HG02938 (cell line): ENCODE measurements around the gene FGD5.

ENCODE experiments used
- ATAC-seq: cut with Tn5 transposase; IDR thresholded peaks from one replicate; pipeline ENCODE4 v1.9.1; 2021; ENCODE audit warnings: mild to moderate bottlenecking, moderate library complexity; ENCODE audit not compliant: unreplicated experiment

Gene FGD5

DNA sequence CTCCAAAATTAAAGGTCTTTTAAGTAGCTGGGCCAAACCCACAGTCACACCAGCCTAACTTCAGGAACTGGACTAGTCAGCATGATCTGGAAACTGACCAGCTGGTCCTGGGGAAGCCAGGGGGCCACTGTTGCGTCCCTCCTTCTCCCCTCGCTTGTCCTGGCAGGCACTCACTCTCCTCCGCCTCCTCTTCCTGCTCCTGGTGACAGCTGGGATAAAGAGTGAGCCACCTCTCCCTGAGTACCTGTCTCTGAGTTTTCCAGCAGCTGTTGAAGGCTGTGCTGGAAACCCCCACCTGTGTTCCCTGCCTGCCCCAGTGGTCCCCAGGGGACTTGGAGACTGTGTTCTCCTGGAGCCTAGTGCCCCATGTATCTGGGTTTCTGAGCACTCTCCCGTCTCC lies 56.0 kb downstream of the FGD5 start:
- no peak for ATAC-seq

DNA sequence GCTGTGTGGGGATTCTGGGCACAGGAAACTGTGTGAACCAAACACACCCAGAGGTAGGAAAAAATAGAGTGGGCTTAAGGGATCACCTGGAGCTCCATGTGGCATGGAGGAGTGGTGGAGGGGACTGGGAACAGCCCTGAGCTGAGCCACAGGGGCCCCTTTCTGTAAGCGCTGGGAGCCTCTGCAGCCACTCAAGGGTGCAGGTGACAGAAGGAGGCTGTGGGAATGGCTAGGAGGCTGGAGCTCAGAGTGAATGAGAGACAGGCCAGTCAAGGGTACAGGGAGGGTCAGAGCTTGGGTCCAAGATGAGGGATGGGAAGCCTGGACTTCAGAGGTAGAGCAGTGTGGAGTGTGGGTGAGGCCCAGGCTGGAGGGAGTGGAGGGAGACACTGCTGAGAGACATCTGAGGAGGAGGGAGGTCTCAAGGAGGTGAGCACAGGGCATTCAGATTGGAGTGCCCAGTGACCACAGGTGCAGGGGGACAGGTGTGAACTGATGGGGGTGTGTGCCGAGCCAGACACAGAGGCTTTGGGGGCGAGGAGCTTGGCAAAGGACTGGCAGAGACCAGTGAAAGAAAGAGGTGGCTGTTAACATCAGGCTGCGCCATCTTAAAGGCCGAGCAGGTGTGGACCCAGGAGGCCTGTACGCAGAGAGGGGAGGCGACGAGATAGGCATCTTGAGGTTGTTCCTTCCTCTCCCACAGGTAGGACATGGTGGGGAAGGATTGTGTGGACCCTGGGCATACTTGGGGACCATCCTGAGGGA lies 56.8 kb downstream of the FGD5 start:
- no peak for ATAC-seq

GRCh38 chr3:14876921-14877333 lies 58.2 kb downstream of the FGD5 start:
- no peak for ATAC-seq

- no peak for ATAC-seq
Measured at GRCh38 chr3:14877469-14877868, 58.7 kb downstream of the FGD5 start.

DNA sequence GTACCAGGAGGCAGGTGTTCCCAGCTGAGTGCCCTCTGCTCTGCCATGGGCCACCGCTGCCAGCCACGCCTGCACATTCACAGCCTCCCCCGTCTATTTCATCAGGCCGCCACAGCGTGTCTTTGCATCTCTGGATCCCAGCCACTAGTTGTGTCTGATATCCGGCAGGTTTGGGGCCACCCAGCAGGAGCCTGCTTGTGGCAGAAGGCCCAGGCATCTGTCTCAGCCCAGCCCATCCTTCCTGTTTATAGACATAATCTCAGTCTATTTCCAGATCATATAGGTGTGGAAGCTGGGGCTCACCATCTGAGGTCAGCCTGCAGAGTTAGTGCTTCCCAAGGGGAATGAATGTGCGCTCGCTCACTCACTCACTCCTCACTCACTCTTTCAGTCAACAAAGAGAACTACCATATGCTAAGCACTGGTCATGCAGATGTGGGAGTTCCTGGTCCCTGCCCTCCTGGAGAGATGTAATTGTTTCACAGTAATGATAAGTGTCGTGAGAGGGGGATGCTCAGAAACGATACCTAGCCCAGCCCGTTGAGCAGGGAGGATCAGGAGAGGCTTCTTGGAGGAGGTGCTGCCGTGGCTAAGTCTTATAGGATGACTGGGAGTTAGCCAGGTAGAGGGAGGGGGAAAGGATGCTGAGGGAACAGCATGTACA lies 60.6 kb downstream of the FGD5 start:
- ATAC-seq, result no peak

- no peak for ATAC-seq
Measured at GRCh38 chr3:14880447-14881106, 61.8 kb downstream of the FGD5 start.

DNA sequence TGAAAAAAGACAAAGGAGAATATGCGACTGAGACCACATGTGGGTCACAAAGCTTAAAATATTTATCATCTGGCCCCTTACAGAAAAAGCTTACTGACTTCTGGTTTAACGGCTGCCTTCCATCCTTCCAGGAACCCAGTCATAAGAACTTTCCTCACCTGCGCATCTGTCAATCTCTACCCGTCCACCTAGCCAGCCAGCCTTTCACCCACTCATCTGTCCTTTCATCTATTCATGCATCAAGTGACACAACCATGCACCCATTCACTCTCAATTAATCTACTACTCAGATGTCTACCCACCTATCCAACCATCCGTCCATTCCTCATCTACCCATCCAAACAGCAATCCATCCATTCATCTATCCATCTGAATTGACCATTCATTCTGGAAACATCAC lies 64.5 kb downstream of the FGD5 start:
- ATAC-seq, result no peak

- ATAC-seq, result no peak
Measured at GRCh38 chr3:14884665-14885064, 65.9 kb downstream of the FGD5 start.

DNA sequence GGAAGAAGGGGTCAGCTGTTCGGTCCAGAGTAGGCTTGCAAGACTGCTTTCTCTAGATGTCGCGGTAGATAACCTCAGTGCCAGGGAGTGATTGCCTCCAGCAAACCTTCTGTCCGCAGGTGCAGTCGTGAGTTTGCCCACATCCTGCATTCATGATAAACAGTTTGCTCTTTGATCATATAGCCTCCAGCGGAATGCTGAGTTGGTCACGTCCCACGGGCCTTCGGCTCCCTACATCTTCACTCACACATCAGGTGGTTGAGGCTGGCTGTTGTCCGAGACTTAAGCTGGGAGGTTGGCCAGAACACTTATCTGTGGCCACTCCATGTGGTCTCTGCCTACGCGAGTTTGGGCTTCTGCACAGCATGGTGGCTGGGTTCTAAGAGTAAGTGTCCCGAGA lies 66.5 kb downstream of the FGD5 start:
- no peak for ATAC-seq

DNA sequence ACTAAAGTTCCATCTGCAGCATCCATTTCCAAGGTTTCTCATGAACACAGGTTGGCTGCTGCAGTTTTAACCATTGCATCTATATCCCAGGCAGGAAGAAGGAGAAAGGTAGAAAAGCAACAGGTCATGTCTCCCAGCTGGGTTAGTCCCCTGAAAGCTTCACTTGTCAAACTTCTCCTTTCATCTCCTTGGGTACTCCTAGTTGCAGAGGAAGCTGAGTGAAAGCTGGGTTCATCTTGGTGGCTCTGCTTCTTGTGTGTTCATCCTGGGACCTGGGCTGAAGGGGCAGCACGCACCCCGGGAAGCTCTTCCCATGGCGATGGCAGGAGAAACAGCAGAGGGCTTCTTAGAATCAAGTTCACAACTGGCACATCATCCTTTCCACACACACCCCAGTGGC lies 67.3 kb downstream of the FGD5 start:
- no peak for ATAC-seq

GRCh38 chr3:14889205-14889604 lies 70.4 kb downstream of the FGD5 start:
- no peak for ATAC-seq

- ATAC-seq, result no peak
Measured at GRCh38 chr3:14889943-14890342, 71.2 kb downstream of the FGD5 start.

DNA sequence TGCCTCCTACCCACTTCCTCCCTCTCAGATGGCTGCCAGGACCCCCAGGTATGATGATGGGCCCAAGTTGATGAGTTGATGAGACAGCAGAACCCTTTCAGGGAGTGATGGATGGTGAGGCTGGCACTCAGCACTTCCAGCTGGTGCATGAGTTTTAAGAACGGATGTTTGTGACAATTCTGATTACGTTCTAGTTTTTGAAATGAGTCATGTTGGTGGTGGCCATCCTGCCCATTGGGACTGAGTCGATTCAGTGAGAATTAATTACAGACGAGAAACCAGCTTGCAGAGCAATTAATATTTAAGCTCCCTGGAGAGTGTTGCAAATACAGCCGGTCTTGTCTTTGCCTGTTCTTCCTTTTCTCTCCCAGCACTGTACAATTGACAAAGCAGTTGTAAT lies 71.7 kb downstream of the FGD5 start:
- no peak for ATAC-seq

- ATAC-seq, result no peak
Measured at GRCh38 chr3:14891135-14892132, 72.7 kb downstream of the FGD5 start.

DNA sequence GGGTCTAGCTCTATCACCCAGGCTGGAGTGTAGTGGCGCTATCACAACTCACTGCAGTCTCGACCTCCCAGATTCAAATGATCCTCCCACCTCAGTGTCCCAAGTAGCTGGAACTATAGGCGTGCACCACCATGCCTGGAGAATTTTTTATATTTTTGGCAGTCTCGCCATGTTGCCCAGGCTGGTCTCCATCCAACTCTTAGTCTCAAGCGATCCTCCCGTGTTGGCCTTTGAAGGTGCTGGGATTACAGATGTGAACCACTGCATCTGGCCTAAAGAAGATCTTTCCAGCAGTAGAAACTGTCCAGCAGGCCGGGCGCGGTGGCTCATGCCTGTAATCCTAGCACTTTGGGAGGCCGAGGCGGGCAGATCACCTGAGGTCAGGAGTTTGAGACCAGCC lies 73.5 kb downstream of the FGD5 start:
- no peak for ATAC-seq

DNA sequence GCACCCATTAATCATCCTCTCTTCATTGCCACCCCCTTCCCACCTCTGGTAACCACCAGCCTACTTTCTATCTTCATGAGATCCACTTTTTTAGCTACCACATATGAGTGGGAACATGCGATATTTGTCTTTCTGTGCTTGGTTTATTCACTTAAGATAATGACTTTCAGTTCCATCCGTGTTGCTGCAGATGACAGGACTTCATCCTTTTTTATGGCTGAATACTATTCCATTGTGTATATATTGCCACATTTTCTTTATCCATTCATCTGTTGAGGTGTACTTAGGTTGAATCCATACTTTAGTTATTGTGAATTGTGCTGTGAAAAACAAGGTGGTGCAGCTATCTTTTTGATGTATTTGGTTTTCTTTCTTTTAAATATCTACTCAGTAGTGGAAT lies 75.3 kb downstream of the FGD5 start:
- no peak for ATAC-seq

DNA sequence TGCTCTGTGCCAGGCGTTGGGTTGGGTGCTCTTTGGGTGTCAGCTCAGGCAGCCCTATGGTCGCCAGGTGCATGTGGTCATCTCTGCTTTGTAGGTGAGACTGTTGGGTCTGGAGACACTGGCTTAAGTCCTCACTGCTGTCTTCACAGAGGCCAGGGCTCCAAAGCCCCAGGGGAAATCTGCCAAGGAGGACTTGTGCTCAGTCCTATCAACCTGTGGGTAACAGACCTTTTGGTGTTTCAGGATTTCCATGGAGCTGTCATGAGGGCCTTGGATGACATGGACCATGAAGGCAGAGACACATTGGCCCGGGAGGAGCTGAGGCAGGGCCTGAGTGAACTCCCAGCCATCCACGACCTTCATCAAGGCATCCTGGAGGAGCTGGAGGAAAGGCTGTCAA lies 78.5 kb downstream of the FGD5 start:
- no peak for ATAC-seq

DNA sequence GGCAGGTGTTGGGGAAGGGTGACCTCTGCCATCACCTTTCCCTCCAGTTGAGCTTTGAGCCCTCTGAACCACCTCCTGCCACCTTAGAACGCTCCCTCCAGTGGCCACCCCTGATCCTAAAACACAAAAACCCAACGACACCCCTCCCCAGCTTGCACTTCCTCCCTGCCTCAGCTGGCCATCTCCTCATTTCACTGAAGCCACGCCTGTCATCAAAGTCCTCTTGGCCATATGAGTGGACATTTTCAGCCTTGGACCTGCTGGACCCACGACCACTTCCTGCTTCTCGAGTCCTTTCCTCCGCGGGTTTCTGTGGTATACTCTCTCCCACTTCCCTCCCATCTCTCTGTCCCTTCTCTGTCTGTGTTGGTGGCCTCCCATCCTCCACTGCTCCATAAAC lies 80.2 kb downstream of the FGD5 start:
- ATAC-seq, result no peak

GRCh38 chr3:14899993-14900618 lies 81.3 kb downstream of the FGD5 start:
- no peak for ATAC-seq
